ENCODE measurements around the gene SLC9C2.

- TF ChIP-seq CTCF (IDR thresholded peaks at IDR 0.05) = no peak
- no peak for TF ChIP-seq EP300 (IDR thresholded peaks at IDR 0.05)
Measured at GRCh38 chr1:173482683-173483082, 120.2 kb downstream of the SLC9C2 start.

Measured in gastroesophageal sphincter (tissue), 3 donors.